AG04450 (cell line): ENCODE results near the gene TMEM135. TPM values are rescaled to one million over a fixed set of nuclear protein-coding genes. Genes with fewer than 3 reads are reported as not detected.
A peak's percentile ranks its signal among the peaks of the same experiment; 100 is the strongest.
"Not testable (repeated sequence)": the region's sequence is repeated elsewhere in the genome, so short reads cannot be mapped to it uniquely, and the experiment has no call there.

Experiments used
- CTCF ChIA-PET: fragments of 300-600, 350-600 bp; formaldehyde crosslinking; extraction: SDS; loops from one replicate; lab custom pipeline; 2022; ENCODE audit warnings: antibody characterized with exemption, inconsistent platforms; lab: Charles Lee
- POLR2A ChIA-PET: fragments of 350-600 bp; formaldehyde crosslinking; extraction: SDS; loops from one replicate; lab custom pipeline; 2021; ENCODE audit warnings: antibody characterized with exemption, inconsistent platforms; lab: Yijun Ruan, JAX
- DNase-seq: peaks from one replicate; pipeline ENCODE4 v3.0.0-alpha.2; 2011; ENCODE audit warnings: low read depth, low spot score
- H3K27ac ChIP-seq: one replicate; pipeline ENCODE4 v1.5.1; 2012; ENCODE audit warnings: low read depth, low read length, control low read depth
- H3K27me3 ChIP-seq: one replicate; pipeline ENCODE4 v1.6.0; 2012; ENCODE audit warnings: low read length; ENCODE audit not compliant: control insufficient read depth, insufficient read depth
- H3K4me3 ChIP-seq: 2 replicates; pipeline ENCODE4 v1.5.1; 2011; ENCODE audit warnings: mild to moderate bottlenecking, low read depth, low read length, control low read depth
- H3K9me3 ChIP-seq: 2 replicates; pipeline ENCODE4 v1.5.1; 2012; ENCODE audit warnings: low read length; ENCODE audit not compliant: control insufficient read depth, insufficient read depth
- CTCF ChIP-seq: IDR thresholded peaks from 2 replicates; pipeline ENCODE4 v1.5.1; 2011; ENCODE audit warnings: low read depth, low read length, control low read depth, inconsistent platforms
- polyA plus RNA-seq: library from polyadenylated mRNA; depleted of rRNA; stranded (reverse); fragments of >200 nt; gene quantifications from 2 replicates; pipeline ENCODE4 v1.2.3, GENCODE V29; 2011

Gene TMEM135
- polyA plus RNA-seq, 1 experiment: 12.6 TPM

- Histone ChIP-seq H3K9me3 (no peaks in the 10 kb centered on the region), H3K27me3 (no peaks in the 10 kb centered on the region), H3K4me3 (no peak overlapping the region), H3K27ac (peak overlapping the region; percentile 65)
- CTCF ChIA-PET: interaction anchor here (0.6 to 2.6 kb wide), 3 partner anchors 64 to 269 kb away, joined by 3 to 8 read pairs (median 3); no protein-coding TSS in a partner anchor
- DNase-seq: no peak
- no peak for TF ChIP-seq CTCF
- POLR2A ChIA-PET: interaction anchor here (0.7 kb wide), 1 partner anchor 18 kb away, joined by 4 read pairs; the partner anchor contains the start of gene TMEM135
Measured at GRCh38 chr11:87019613-87020271, 18.0 kb upstream of the TMEM135 start.

GRCh38 chr11:87020336-87020735 is 17.4 kb upstream of the TMEM135 start:
- Histone ChIP-seq H3K27ac (no peak overlapping the region), H3K4me3 (no peak overlapping the region), H3K9me3 (no peaks in the 10 kb centered on the region), H3K27me3 (no peaks in the 10 kb centered on the region)
- TF ChIP-seq CTCF: no peak
- ChIA-PET POLR2A (interaction anchor here (0.7 kb wide), 1 partner anchor 18 kb away, joined by 4 read pairs; the partner anchor contains the start of gene TMEM135), CTCF (interaction anchor here (2.6 kb wide), 1 partner anchor 82 kb away, joined by 8 read pairs; no protein-coding TSS in a partner anchor)
- DNase-seq: no peak

GRCh38 chr11:87020764-87021365 is 16.9 kb upstream of the TMEM135 start:
- no peak for DNase-seq
- Histone ChIP-seq H3K27me3 (no peaks in the 10 kb centered on the region), H3K9me3 (no peaks in the 10 kb centered on the region), H3K27ac (no peak overlapping the region), H3K4me3 (no peak overlapping the region)
- ChIA-PET POLR2A (interaction anchor here (0.7 kb wide), 1 partner anchor 17 kb away, joined by 4 read pairs; the partner anchor contains the start of gene TMEM135), CTCF (interaction anchor here (2.6 kb wide), 1 partner anchor 82 kb away, joined by 8 read pairs; no protein-coding TSS in a partner anchor)
- no peak for TF ChIP-seq CTCF

GRCh38 chr11:87022254-87022653 is 15.5 kb upstream of the TMEM135 start:
- no peak for TF ChIP-seq CTCF
- no peaks in the 10 kb centered on the region for H3K27me3 ChIP-seq
- H3K27ac ChIP-seq: no peak overlapping the region
- ChIA-PET CTCF (interaction anchor here (1.2 to 2.6 kb wide), 2 partner anchors 83 to 268 kb away, joined by 3 to 8 read pairs; no protein-coding TSS in a partner anchor), POLR2A (no interaction called here)
- H3K9me3 ChIP-seq: no peaks in the 10 kb centered on the region
- no peak for DNase-seq
- H3K4me3 ChIP-seq: no peak overlapping the region

- ChIA-PET CTCF (interaction anchor here (1.2 to 2.6 kb wide), 2 partner anchors 84 to 268 kb away, joined by 3 to 8 read pairs; no protein-coding TSS in a partner anchor), POLR2A (no interaction called here)
- H3K27me3 ChIP-seq: no peaks in the 10 kb centered on the region
- no peaks in the 10 kb centered on the region for H3K9me3 ChIP-seq
- no peak for DNase-seq
- no peak for TF ChIP-seq CTCF
- no peak overlapping the region for H3K4me3 ChIP-seq
- no peak overlapping the region for H3K27ac ChIP-seq
Measured at GRCh38 chr11:87022738-87023137, 15.0 kb upstream of the TMEM135 start.

- POLR2A ChIA-PET, CTCF ChIA-PET, H3K9me3 ChIP-seq, H3K27me3 ChIP-seq, H3K27ac ChIP-seq, H3K4me3 ChIP-seq, DNase-seq: not testable (repeated sequence)
Measured at GRCh38 chr11:87026415-87026814, 11.3 kb upstream of the TMEM135 start.
